Neural progenitor cell (in vitro differentiated cells): ENCODE results near the gene FOXA2. TPM values are rescaled to one million over a fixed set of nuclear protein-coding genes. Genes with fewer than 3 reads are reported as not detected.

Experiments
- DNase-seq: peaks from one replicate; pipeline ENCODE4 v3.0.0-alpha.2; 2016; ENCODE audit warnings: low spot score
- H2AFZ ChIP-seq: fragments of 200-600 bp; sonication (generic); replicated peaks from 2 replicates; pipeline ENCODE4 v1.6.1; 2016; ENCODE audit warnings: antibody characterized with exemption
- H3F3A ChIP-seq: fragments of 200-600 bp; sonication (generic); 2 replicates; pipeline ENCODE4 v1.6.1; 2016; ENCODE audit warnings: antibody characterized with exemption, low read depth
- H3K27ac ChIP-seq: fragments of 200-600 bp; sonication (generic); 2 replicates; pipeline ENCODE4 v1.5.1; 2016; ENCODE audit warnings: mild to moderate bottlenecking
- H3K27me3 ChIP-seq: fragments of 200-600 bp; sonication (generic); 2 replicates; pipeline ENCODE4 v1.6.1; 2016; ENCODE audit warnings: mild to moderate bottlenecking, moderate library complexity
- H3K36me3 ChIP-seq: fragments of 200-600 bp; sonication (generic); 2 replicates; pipeline ENCODE4 v1.5.1; 2016
- H3K4me1 ChIP-seq: fragments of 200-600 bp; sonication (generic); 2 replicates; pipeline ENCODE4 v1.6.1; 2016; ENCODE audit warnings: mixed run types
- H3K4me2 ChIP-seq: fragments of 200-600 bp; sonication (generic); 2 replicates; pipeline ENCODE4 v1.6.1; 2016
- H3K4me3 ChIP-seq: fragments of 200-600 bp; sonication (generic); 2 replicates; pipeline ENCODE4 v1.5.1; 2016
- H3K79me2 ChIP-seq: fragments of 200-600 bp; sonication (generic); 2 replicates; pipeline ENCODE4 v1.6.1; 2016; ENCODE audit warnings: low read depth
- H3K9ac ChIP-seq: fragments of 200-600 bp; sonication (generic); 2 replicates; pipeline ENCODE4 v1.6.1; 2016
- H3K9me3 ChIP-seq: fragments of 200-600 bp; sonication (generic); 2 replicates; pipeline ENCODE4 v1.5.1; 2016; ENCODE audit warnings: low read depth
- H4K20me1 ChIP-seq: fragments of 200-600 bp; sonication (generic); 2 replicates; pipeline ENCODE4 v1.6.1; 2016; ENCODE audit warnings: low read depth
- H3K27ac Mint-ChIP-seq: 3 replicates; pipeline ENCODE4 v1.8.0; 2021; ENCODE audit warnings: mixed read lengths
- H3K27me3 Mint-ChIP-seq: 2 replicates; pipeline ENCODE4 v1.8.0; 2022; ENCODE audit warnings: low read depth, mild to moderate bottlenecking, inconsistent platforms, moderate library complexity, mixed read lengths; ENCODE audit not compliant: insufficient read depth
- H3K36me3 Mint-ChIP-seq: 3 replicates; pipeline ENCODE4 v1.8.0; 2021; ENCODE audit warnings: mixed read lengths
- H3K4me1 Mint-ChIP-seq: 3 replicates; pipeline ENCODE4 v1.8.0; 2021; ENCODE audit warnings: mixed read lengths
- H3K4me3 Mint-ChIP-seq: 3 replicates; pipeline ENCODE4 v1.8.0; 2021; ENCODE audit warnings: mild to moderate bottlenecking, moderate library complexity, mixed read lengths
- H3K9me3 Mint-ChIP-seq: 3 replicates; pipeline ENCODE4 v1.8.0; 2020; ENCODE audit warnings: mixed read lengths
- CTCF ChIP-seq: fragments of 200-600 bp; sonication (generic); IDR thresholded peaks from 2 replicates; pipeline ENCODE4 v1.5.1; 2017; ENCODE audit warnings: antibody characterized with exemption, mild to moderate bottlenecking
- EZH2 ChIP-seq: fragments of 200-600 bp; sonication (generic); IDR thresholded peaks from 2 replicates; pipeline ENCODE4 v1.6.1; 2017; ENCODE audit warnings: antibody characterized with exemption, mild to moderate bottlenecking, moderate library complexity
- EZH2phosphoT487 ChIP-seq: fragments of 200-600 bp; sonication (generic); IDR thresholded peaks from 2 replicates; pipeline ENCODE4 v1.6.1; 2017; ENCODE audit warnings: antibody characterized with exemption
- total RNA-seq: library from RNA; depleted of rRNA; stranded (reverse); fragments of >200 nt; gene quantifications from 2 replicates; pipeline ENCODE4 v1.2.3, GENCODE V29; 2015; ENCODE audit warnings: low replicate concordance

Gene FOXA2
- total RNA-seq, 1 donor from 2014 or later = not detected

GRCh38 chr20:22629447-22629846 is 45.1 kb upstream of the FOXA2 start:
- Mint-ChIP-seq H3K27me3 (peaks cover 2% of the 10 kb centered on the region), H3K4me3 (no peak overlapping the region), H3K4me1 (no peaks in the 10 kb centered on the region), H3K27ac (no peak overlapping the region), H3K9me3 (no peaks in the 10 kb centered on the region), H3K36me3 (no peaks in the 10 kb centered on the region)
- Histone ChIP-seq H3K4me1 (no peaks in the 10 kb centered on the region), H3K4me2 (no peak overlapping the region), H3K9me3 (no peaks in the 10 kb centered on the region), H3K27ac (no peak overlapping the region), H3K79me2 (no peaks in the 10 kb centered on the region), H3K9ac (no peak overlapping the region), H2AFZ (no peak overlapping the region), H3K36me3 (no peaks in the 10 kb centered on the region), H4K20me1 (no peaks in the 10 kb centered on the region), H3K4me3 (no peak overlapping the region), H3F3A (no peaks in the 10 kb centered on the region), H3K27me3 (no peaks in the 10 kb centered on the region)
- no peak for DNase-seq
- TF ChIP-seq EZH2 (no peak), CTCF (no peak), EZH2phosphoT487 (no peak)

- Mint-ChIP-seq H3K36me3 (no peaks in the 10 kb centered on the region), H3K4me1 (no peaks in the 10 kb centered on the region), H3K4me3 (no peak overlapping the region), H3K27ac (no peak overlapping the region), H3K27me3 (peaks cover 5% of the 10 kb centered on the region), H3K9me3 (no peaks in the 10 kb centered on the region)
- H3K27ac ChIP-seq = no peak overlapping the region
- H4K20me1 ChIP-seq = no peaks in the 10 kb centered on the region
- TF ChIP-seq EZH2phosphoT487 = no peak
- no peak for TF ChIP-seq CTCF
- TF ChIP-seq EZH2 = no peak
- no peak overlapping the region for H2AFZ ChIP-seq
- H3K9me3 ChIP-seq = no peaks in the 10 kb centered on the region
- H3K9ac ChIP-seq = no peak overlapping the region
- H3K79me2 ChIP-seq = no peaks in the 10 kb centered on the region
- no peaks in the 10 kb centered on the region for H3K27me3 ChIP-seq
- no peaks in the 10 kb centered on the region for H3F3A ChIP-seq
- no peak overlapping the region for H3K4me3 ChIP-seq
- no peaks in the 10 kb centered on the region for H3K4me1 ChIP-seq
- H3K4me2 ChIP-seq = no peak overlapping the region
- no peaks in the 10 kb centered on the region for H3K36me3 ChIP-seq
- no peak for DNase-seq
Observed at GRCh38 chr20:22626496-22626895, 42.1 kb upstream of the FOXA2 start.

GRCh38 chr20:22623211-22623610 is 38.8 kb upstream of the FOXA2 start:
- H4K20me1 ChIP-seq = no peaks in the 10 kb centered on the region
- H3K36me3 ChIP-seq = no peaks in the 10 kb centered on the region
- no peak overlapping the region for H3K4me2 ChIP-seq
- no peaks in the 10 kb centered on the region for H3F3A ChIP-seq
- no peak for DNase-seq
- H3K4me1 Mint-ChIP-seq = peaks cover 17% of the 10 kb centered on the region
- no peaks in the 10 kb centered on the region for H3K79me2 ChIP-seq
- peaks cover 6% of the 10 kb centered on the region for H3K27me3 Mint-ChIP-seq
- H3K36me3 Mint-ChIP-seq = no peaks in the 10 kb centered on the region
- H3K4me3 Mint-ChIP-seq = no peak overlapping the region
- no peak overlapping the region for H3K27ac ChIP-seq
- no peak overlapping the region for H3K27ac Mint-ChIP-seq
- H3K9me3 ChIP-seq = no peaks in the 10 kb centered on the region
- H3K9me3 Mint-ChIP-seq = no peaks in the 10 kb centered on the region
- no peak overlapping the region for H3K4me3 ChIP-seq
- H3K9ac ChIP-seq = no peak overlapping the region
- peak; percentile 9 for TF ChIP-seq CTCF
- no peak for TF ChIP-seq EZH2
- TF ChIP-seq EZH2phosphoT487 = no peak
- H3K27me3 ChIP-seq = peaks cover 8% of the 10 kb centered on the region
- no peak overlapping the region for H2AFZ ChIP-seq
- peaks cover 14% of the 10 kb centered on the region for H3K4me1 ChIP-seq

- no peaks in the 10 kb centered on the region for H3K79me2 ChIP-seq
- H3K4me2 ChIP-seq = no peak overlapping the region
- peaks cover 14% of the 10 kb centered on the region for H3K4me1 ChIP-seq
- no peaks in the 10 kb centered on the region for H3F3A ChIP-seq
- peaks cover 8% of the 10 kb centered on the region for H3K27me3 ChIP-seq
- no peaks in the 10 kb centered on the region for H3K36me3 ChIP-seq
- no peak overlapping the region for H3K27ac Mint-ChIP-seq
- H3K4me3 ChIP-seq = no peak overlapping the region
- DNase-seq = no peak
- H3K4me3 Mint-ChIP-seq = no peak overlapping the region
- H3K27ac ChIP-seq = no peak overlapping the region
- no peaks in the 10 kb centered on the region for H3K36me3 Mint-ChIP-seq
- H4K20me1 ChIP-seq = no peaks in the 10 kb centered on the region
- no peak for TF ChIP-seq CTCF
- no peak for TF ChIP-seq EZH2phosphoT487
- TF ChIP-seq EZH2 = no peak
- no peak overlapping the region for H2AFZ ChIP-seq
- peaks cover 17% of the 10 kb centered on the region for H3K4me1 Mint-ChIP-seq
- H3K9me3 ChIP-seq = no peaks in the 10 kb centered on the region
- no peaks in the 10 kb centered on the region for H3K9me3 Mint-ChIP-seq
- peaks cover 7% of the 10 kb centered on the region for H3K27me3 Mint-ChIP-seq
- no peak overlapping the region for H3K9ac ChIP-seq
Observed at GRCh38 chr20:22620342-22620741, 36.0 kb upstream of the FOXA2 start.
